Gastrocnemius medialis (tissue), 4 donors: ENCODE data around the gene MARVELD1.

Experiments used
- POLR2A ChIP-seq, 2 donors: fragments of 450-650 bp; IDR thresholded peaks; one replicate each; pipeline ENCODE4 v1.6.1; 2017; ENCODE audit warnings: antibody characterized with exemption in 2 of 2, mild to moderate bottlenecking in 2 of 2, moderate library complexity in 2 of 2
- TF ChIP-seq, protein P1 (sequence below), 5 experiments: fragments of 450-650 bp in 3 of 5; fragments of 200-600 bp in 2 of 5; sonication (generic) in 2 of 5; IDR thresholded peaks in 4 of 5; conservative IDR thresholded peaks in 1 of 5; 1 replicate in 4 of 5; 2 replicates in 1 of 5; pipeline ENCODE4 v1.5.1; 2016 to 2019; ENCODE audit warnings: antibody characterized with exemption in 5 of 5, mild to moderate bottlenecking in 3 of 5, moderate library complexity in 3 of 5

DNA sequence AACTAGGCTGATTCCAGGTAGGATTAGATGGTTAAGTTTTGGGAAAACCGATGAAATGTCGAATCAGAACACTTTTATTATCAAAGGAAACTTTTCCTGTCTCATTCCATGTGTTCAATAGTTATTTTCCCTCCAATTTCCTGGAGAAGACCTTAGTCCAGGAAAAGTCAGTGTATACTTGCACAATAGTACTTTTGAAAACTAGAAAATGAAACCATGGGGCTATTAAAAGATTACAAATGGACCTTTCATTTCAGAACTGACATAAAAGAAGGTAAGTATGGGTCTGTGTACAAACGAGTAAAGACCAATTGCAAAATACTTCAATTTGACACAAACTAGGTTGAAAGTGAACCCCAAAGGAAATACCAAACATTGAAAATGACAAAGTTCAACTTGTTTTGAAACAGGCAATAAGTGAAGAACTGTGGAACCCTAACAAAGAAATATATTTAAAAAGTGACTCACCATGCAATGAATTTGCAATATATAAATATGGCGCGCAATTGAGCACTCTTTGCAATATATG is 28.6 kb upstream of the MARVELD1 start:
- TF ChIP-seq, protein P1, sequence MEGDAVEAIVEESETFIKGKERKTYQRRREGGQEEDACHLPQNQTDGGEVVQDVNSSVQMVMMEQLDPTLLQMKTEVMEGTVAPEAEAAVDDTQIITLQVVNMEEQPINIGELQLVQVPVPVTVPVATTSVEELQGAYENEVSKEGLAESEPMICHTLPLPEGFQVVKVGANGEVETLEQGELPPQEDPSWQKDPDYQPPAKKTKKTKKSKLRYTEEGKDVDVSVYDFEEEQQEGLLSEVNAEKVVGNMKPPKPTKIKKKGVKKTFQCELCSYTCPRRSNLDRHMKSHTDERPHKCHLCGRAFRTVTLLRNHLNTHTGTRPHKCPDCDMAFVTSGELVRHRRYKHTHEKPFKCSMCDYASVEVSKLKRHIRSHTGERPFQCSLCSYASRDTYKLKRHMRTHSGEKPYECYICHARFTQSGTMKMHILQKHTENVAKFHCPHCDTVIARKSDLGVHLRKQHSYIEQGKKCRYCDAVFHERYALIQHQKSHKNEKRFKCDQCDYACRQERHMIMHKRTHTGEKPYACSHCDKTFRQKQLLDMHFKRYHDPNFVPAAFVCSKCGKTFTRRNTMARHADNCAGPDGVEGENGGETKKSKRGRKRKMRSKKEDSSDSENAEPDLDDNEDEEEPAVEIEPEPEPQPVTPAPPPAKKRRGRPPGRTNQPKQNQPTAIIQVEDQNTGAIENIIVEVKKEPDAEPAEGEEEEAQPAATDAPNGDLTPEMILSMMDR (IDR thresholded peaks at IDR 0.05 in 4 of 5, conservative IDR thresholded peaks at IDR 0.05 in 1 of 5) = no peak
- TF ChIP-seq POLR2A (IDR thresholded peaks at IDR 0.05) = no peak
